Fibroblast of pulmonary artery (primary cell): ENCODE results near the gene RDH16.
"Not testable (repeated sequence)": the region's sequence is repeated elsewhere in the genome, so short reads cannot be mapped to it uniquely, and the experiment has no call there.

Source experiments
- DNase-seq: peaks from one replicate; pipeline ENCODE4 v3.0.0-alpha.2; 2010; ENCODE audit warnings: low read depth
- H3K4me3 ChIP-seq: replicated peaks from 2 replicates; pipeline ENCODE4 v1.5.1; 2011; ENCODE audit warnings: low read depth, mild to moderate bottlenecking, control low read depth, low read length, moderate library complexity
- CTCF ChIP-seq: IDR thresholded peaks from 2 replicates; pipeline ENCODE4 v1.5.1; 2011; ENCODE audit warnings: mild to moderate bottlenecking, control low read depth, low read length, inconsistent platforms; ENCODE audit errors: missing control alignments

RDH16 gene

GRCh38 chr12:56914724-56915123 lies 42.7 kb downstream of the RDH16 start:
- DNase-seq, result no peak
- TF ChIP-seq CTCF, result no peak

GRCh38 chr12:56914256-56914655 lies 43.2 kb downstream of the RDH16 start:
- DNase-seq, result no peak
- H3K4me3 ChIP-seq, result no peak overlapping the region
- TF ChIP-seq CTCF, result no peak

More at GRCh38 chr12:56914724-56915123, 42.7 kb downstream of the RDH16 start:
- H3K4me3 ChIP-seq, result no peak overlapping the region

GRCh38 chr12:56909403-56909802 lies 48.0 kb downstream of the RDH16 start:
- DNase-seq, H3K4me3 ChIP-seq: not testable (repeated sequence)

GRCh38 chr12:56908136-56908535 lies 49.3 kb downstream of the RDH16 start:
- no peak for DNase-seq
- no peak for TF ChIP-seq CTCF
- no peak overlapping the region for H3K4me3 ChIP-seq

- TF ChIP-seq CTCF, result no peak
- DNase-seq, result no peak
- no peak overlapping the region for H3K4me3 ChIP-seq
These were observed 51.6 kb downstream of the RDH16 start for GRCh38 chr12:56905852-56906251.

- DNase-seq, result no peak
- no peak overlapping the region for H3K4me3 ChIP-seq
- no peak for TF ChIP-seq CTCF
These were observed 54.0 kb downstream of the RDH16 start for GRCh38 chr12:56903374-56903773.
